ENCODE data around the gene LMF1. TPM values are rescaled to one million over a fixed set of nuclear protein-coding genes. Genes with fewer than 3 reads are reported as not detected.
"Not testable (repeated sequence)": the region's sequence is repeated elsewhere in the genome, so short reads cannot be mapped to it uniquely, and the experiment has no call there.

LMF1 gene
- total and polyA plus RNA-seq, 12 donors = 5.1 to 15.4 (median 7.6) TPM

DNA sequence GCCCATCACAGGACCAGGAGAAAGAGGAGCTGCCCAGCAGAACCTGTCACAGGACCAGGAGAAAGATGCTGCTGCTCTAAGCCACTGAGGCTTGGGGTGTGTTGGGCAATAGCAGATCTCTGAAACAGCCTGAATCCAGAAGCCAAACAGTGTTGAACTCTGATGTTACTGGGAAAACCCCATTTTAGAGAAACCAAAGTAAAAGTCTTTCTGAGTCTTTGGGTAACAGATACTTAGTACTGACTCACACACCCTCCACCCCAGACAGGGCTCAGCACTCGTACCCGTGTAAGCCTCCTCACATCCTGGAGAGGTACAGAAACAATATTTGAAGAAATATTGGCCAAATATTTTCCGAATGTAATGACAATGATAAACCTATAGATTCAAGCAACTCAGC lies 87.4 kb downstream of the LMF1 start:
- TF ChIP-seq, protein P1, sequence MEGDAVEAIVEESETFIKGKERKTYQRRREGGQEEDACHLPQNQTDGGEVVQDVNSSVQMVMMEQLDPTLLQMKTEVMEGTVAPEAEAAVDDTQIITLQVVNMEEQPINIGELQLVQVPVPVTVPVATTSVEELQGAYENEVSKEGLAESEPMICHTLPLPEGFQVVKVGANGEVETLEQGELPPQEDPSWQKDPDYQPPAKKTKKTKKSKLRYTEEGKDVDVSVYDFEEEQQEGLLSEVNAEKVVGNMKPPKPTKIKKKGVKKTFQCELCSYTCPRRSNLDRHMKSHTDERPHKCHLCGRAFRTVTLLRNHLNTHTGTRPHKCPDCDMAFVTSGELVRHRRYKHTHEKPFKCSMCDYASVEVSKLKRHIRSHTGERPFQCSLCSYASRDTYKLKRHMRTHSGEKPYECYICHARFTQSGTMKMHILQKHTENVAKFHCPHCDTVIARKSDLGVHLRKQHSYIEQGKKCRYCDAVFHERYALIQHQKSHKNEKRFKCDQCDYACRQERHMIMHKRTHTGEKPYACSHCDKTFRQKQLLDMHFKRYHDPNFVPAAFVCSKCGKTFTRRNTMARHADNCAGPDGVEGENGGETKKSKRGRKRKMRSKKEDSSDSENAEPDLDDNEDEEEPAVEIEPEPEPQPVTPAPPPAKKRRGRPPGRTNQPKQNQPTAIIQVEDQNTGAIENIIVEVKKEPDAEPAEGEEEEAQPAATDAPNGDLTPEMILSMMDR (IDR thresholded peaks at IDR 0.05) = no peak
- ATAC-seq = no peak
- Histone ChIP-seq H3K27me3 (no peaks in the 10 kb centered on the region), H3K27ac (no peak overlapping the region), H3K4me1 (peaks cover 0 to 4% (median 0%) of the 10 kb centered on the region in 9 donors), H3K36me3 (peaks cover 0 to 12% (median 0%) of the 10 kb centered on the region in 9 donors), H3K4me3 (no peak overlapping the region), H3K9me3 (peaks cover 0 to 31% (median 23%) of the 10 kb centered on the region in 11 donors)
- 94 to 97% methylated on average over 3 of the region's 3 CpGs for WGBS, 2 donors
- intact Hi-C loops (cut with DNase I) = no loop called here
- no peak for DNase-seq

DNA sequence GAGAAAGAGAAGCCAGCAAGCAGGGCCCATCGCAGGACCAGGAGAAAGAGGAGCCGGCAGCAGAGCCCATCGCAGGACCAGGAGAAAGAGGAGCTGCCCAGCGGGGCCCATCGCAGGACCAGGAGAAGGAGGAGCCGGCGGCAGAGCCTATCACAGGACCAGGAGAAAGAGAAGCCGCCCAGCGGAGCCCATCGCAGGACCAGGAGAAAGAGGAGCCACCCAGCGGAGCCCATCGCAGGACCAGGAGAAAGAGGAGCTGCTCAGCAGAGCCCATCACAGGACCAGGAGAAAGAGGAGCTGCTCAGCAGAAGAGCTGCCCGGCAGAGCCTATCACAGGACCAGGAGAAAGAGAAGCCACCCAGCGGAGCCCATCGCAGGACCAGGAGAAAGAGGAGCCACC lies 88.1 kb downstream of the LMF1 start:
- H3K4me1 ChIP-seq; intact Hi-C loops (cut with DNase I); H3K27ac ChIP-seq; H3K4me3 ChIP-seq; H3K27me3 ChIP-seq; ATAC-seq; DNase-seq: not testable (repeated sequence)
- Histone ChIP-seq H3K9me3 (peaks cover 0 to 31% (median 23%) of the 10 kb centered on the region in 11 donors), H3K36me3 (peaks cover 0 to 12% (median 0%) of the 10 kb centered on the region in 9 donors)
- 93 to 94% methylated on average over 15 of the region's 15 CpGs for WGBS, 2 donors

DNA sequence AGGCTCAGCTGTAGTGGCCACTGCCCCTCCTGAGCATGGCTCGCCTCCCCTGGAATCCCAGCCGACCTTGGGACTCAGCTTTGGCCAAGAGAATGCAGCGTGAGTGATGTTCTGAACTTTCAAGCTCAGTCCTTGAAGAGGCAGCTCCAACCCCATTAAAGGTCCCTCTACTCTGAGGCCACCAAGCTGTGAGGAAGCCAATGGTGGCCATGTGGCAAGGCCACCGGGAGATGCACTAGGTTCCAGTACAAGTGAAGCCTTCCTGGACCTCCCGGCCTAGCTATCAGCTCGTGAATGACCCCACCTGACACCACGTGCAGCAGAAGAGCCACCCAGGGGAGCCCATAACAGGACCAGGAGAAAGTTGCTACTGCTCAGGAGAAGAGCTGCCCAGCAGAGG lies 88.5 kb downstream of the LMF1 start:
- Histone ChIP-seq H3K27ac (no peak overlapping the region), H3K4me1 (peaks cover 0 to 3% (median 0%) of the 10 kb centered on the region in 9 donors), H3K4me3 (no peak overlapping the region), H3K36me3 (peaks cover 0 to 12% (median 0%) of the 10 kb centered on the region in 9 donors), H3K9me3 (peaks cover 0 to 31% (median 23%) of the 10 kb centered on the region in 11 donors), H3K27me3 (no peaks in the 10 kb centered on the region)
- DNase-seq (no peak), ATAC-seq (no peak)
- TF ChIP-seq, protein P1 (IDR thresholded peaks at IDR 0.05) = no peak
- 88 to 90% methylated on average over 7 of the region's 7 CpGs for WGBS, 2 donors
- intact Hi-C loops (cut with DNase I) = no loop called here

DNA sequence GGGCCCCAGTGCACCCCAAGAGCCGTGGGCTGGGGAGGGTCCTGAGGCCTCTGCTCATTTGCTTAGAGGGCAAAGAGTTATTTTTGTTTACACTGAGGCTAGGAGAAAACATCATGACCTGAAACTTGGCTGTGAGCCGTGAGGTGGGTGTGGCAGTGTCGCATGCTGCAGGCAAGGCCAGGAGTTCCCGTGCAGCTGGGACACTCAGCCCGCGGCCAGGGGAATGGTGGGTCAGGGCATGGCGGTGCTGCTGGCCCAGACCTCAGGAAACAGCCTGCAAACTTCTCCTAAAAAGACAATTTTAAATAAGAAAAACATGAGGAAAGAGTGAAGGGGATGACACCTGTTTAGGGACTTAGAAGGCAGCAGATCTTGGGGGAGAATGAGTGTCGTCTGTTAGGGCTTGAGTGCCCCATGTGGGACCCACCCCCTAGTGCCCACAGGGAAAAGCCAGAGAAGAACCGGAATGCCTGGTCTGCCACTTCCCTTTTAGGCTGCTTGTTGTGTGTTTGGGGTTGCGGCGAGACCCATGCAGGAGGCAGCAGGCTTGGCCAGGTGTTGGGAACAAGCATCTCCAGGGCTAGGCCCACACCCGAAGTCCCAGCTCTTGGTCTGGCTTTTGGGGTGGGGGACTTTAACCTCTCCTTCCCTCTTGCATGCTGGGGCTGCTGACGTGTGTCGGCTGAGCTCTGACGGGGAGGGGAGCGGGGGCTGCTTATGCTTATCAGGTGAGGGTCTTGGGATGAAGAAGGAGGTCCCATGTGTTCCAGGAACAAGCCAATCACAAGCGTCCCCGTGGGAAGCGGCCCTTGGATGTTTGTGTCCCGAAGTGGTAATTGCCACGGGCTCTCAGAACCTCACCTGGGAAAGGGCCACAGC lies 89.3 kb downstream of the LMF1 start:
- Histone ChIP-seq H3K36me3 (peaks cover 0 to 12% (median 0%) of the 10 kb centered on the region in 9 donors), H3K4me1 (no peaks in the 10 kb centered on the region), H3K9me3 (peaks cover 0 to 31% (median 23%) of the 10 kb centered on the region in 11 donors), H3K4me3 (no peak overlapping the region), H3K27ac (no peak overlapping the region), H3K27me3 (no peaks in the 10 kb centered on the region)
- TF ChIP-seq, protein P1 (IDR thresholded peaks at IDR 0.05) = no peak
- DNase-seq (no peak), ATAC-seq (no peak)
- intact Hi-C loops (cut with DNase I) = no loop called here
- 89 to 92% methylated on average over 21 of the region's 21 CpGs for WGBS, 2 donors

All from heart right ventricle (tissue), 16 donors.